ENCODE measurements around the gene PCBP1. TPM values are rescaled to one million over a fixed set of nuclear protein-coding genes. Genes with fewer than 3 reads are reported as not detected.
"Not testable (repeated sequence)": the region's sequence is repeated elsewhere in the genome, so short reads cannot be mapped to it uniquely, and the experiment has no call there.

PCBP1 gene
- polyA plus RNA-seq, 1 donor: 246 TPM

DNA sequence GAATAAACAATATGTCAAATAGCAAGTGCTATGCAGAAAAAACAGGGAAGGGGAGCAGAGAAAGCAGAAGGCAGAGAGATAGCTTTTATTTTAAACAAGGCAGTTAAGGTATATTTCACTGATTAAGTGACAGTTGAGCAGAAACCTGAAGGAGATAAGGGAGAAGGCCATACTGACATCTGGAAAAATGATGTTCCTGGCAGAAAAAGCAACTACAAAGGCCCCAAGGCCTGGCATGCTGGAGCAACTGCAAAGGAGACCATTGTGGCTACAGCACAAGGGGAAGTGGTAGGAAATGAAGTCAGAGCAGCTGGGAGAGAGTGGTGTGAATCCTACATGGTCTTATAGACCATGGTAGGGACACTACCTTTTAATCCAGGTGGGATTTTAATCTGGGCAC lies 8.9 kb upstream of the PCBP1 start:
- no peak for DNase-seq

GRCh38 chr2:70080610-70081200 lies 6.6 kb upstream of the PCBP1 start:
- DNase-seq: no peak

GRCh38 chr2:70081221-70081620 lies 6.1 kb upstream of the PCBP1 start:
- no peak for DNase-seq

DNA sequence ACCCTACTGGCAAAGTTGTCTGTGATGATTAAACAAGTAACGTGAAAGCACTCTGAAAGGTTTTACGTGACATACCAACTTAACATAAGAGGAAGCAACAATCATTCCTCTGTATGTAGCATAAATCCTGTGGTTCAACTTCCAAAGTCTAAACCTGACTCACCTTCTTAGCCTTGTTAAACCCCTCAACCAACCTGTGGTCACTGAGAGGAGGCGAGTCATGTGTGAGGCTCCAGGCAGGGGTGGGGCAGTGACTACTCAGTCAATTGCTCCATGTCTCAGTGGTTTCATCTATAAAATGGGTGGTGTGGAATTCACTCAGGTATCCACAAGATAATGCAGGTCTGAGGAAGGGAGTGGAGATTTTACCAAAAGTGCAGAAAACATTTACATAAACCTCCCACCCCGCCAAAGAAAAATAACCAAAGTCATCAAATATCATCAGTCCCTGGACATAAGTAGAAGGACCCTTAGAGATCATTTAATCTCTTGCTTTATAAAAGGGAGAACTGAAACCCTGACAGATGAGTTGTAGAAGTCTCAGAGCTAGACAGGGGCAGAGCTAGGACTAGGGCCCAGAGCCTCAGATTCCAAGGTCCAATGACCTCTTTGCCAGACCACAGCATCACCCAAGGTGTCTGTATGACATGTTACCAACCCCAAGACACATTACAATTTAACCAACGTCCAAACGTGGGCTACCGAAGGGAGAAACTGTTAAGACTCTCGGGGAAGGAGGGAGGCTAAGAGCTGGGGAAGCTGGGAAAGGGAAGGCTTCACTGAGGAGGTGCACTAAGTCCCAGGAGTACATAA lies 3.7 kb upstream of the PCBP1 start:
- no peak for DNase-seq

DNA sequence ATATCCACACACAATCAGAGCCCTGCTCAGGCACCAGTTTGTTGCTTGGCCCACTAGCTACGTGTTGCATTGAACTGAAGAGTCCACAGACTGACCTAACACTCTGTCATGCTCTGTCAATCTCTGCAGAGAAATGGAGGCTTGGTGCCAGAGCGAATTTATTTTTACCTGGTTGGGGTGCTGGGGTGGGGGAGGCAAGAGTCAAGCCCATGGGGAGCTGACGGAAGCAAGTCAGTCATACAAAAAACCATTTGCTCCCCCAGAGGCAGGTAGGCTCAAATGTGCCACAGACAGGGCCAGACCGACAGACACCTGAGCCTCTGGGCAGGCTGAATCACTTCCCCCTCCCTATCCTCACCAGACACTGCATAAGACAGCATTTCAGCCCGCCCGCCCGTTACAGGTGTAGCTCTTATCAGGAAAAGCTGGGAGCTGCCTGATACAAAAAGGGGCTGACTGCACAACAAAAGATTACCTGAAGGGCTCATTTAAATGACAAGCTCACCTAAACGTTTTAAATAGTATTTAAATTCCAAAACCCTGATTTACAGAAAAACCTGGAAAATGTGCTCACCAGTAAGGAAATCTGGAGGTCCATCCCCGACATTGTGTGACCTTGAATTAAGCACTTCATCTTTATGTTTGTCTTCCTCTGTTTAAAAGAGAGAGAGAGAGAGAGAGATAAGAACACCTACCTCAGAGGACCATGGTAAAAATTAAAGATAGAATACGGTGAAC lies 2.1 kb upstream of the PCBP1 start:
- DNase-seq: peak; percentile 30

DNA sequence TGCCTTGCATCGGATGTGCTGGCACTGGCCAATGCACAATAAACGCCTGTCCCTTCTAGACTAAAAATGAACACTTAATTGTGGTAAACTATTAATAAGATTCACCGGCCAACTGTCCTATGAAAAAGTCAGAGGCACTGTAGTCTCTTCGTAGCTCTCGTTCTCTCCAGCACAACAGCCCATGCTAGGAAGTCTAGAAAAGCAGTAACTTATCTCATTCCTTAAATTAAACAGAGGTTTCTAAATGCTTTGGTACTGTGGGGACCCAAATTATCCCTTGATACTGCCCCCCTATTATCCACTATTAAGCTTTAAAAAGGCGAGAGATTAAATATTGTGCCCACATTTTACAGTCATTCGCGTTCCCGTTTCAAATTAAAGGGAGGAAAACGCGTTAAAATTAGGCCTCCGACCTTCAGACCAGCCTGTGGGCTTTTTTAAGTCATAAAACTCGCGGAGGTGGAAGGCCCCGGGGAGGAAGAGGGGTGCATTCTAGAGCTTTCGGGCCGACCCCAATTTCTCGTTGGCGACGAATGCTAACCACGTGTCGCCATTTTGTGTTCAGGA lies 1.5 kb upstream of the PCBP1 start:
- no peak for DNase-seq

GRCh38 chr2:70086278-70086837 lies 919 bp upstream of the PCBP1 start:
- peak; percentile 72 for DNase-seq

DNA sequence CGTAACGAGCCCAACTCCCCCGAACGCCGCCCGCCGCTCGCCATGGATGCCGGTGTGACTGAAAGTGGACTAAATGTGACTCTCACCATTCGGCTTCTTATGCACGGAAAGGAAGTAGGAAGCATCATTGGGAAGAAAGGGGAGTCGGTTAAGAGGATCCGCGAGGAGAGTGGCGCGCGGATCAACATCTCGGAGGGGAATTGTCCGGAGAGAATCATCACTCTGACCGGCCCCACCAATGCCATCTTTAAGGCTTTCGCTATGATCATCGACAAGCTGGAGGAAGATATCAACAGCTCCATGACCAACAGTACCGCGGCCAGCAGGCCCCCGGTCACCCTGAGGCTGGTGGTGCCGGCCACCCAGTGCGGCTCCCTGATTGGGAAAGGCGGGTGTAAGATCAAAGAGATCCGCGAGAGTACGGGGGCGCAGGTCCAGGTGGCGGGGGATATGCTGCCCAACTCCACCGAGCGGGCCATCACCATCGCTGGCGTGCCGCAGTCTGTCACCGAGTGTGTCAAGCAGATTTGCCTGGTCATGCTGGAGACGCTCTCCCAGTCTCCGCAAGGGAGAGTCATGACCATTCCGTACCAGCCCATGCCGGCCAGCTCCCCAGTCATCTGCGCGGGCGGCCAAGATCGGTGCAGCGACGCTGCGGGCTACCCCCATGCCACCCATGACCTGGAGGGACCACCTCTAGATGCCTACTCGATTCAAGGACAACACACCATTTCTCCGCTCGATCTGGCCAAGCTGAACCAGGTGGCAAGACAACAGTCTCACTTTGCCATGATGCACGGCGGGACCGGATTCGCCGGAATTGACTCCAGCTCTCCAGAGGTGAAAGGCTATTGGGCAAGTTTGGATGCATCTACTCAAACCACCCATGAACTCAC lies 673 bp downstream of the PCBP1 start:
- no peak for DNase-seq

GRCh38 chr2:70088598-70089219 lies 1.4 kb downstream of the PCBP1 start:
- DNase-seq: no peak

DNA sequence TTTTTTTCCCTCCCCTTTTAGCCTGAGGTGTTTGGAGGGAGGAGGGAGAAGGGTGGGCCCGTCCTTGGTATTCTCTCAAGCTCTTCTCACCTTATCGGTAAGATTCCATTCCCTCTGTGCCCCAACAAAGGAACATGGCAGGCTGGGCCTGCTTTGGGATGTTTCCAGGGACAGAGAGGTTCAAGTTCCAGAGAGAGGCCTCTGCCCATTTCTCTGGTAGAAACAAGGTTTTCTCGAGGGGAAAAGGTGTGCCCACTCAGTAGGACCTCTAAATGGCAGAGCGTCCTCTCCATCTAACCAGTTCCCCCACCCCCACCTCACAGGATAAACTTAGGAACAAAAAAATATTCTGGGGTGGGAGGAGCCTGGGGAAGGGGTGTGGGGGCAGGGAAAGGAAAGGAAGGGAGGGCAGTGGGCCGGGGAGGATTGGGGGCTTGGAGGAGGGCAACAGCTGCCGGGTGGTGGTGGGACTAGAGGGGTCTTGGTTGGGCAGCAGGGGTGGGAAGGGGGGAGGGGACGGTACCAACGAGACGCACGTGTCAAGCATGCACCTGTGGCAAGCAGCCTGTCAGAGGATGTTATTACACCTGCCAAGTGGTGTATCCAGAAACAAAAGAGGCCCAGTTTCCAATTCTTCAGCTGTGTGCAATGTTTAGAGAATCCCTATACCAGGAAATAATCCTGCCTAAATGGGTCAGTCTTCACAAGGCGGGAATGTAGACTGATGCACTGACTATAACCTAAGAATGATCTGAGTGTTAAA lies 2.1 kb downstream of the PCBP1 start:
- no peak for DNase-seq

DNA sequence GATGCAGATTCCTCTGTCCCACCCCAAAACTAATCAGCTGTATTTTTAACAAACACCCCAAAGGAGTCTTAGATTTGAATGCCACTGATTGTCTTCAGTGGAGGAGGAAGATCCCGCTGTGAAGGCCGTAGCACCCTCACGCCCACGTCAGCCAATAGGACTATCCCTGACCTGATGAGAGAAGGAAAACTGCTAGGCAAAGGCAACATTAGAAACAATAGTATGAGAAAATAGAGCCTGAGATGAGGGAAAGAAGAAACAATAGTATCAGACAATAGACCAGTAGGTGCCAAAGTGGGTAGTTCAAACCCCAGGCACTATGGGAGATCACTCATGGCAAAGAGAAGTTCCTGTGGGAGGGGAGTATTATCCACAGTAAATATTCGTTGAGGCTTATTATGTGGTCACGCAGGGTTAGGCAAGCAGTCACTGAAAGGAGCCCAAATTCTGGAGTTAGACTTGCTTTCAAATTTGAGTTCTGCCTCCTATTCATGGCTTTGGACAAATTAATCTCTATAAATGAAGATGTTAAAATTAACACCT lies 2.8 kb downstream of the PCBP1 start:
- no peak for DNase-seq

DNA sequence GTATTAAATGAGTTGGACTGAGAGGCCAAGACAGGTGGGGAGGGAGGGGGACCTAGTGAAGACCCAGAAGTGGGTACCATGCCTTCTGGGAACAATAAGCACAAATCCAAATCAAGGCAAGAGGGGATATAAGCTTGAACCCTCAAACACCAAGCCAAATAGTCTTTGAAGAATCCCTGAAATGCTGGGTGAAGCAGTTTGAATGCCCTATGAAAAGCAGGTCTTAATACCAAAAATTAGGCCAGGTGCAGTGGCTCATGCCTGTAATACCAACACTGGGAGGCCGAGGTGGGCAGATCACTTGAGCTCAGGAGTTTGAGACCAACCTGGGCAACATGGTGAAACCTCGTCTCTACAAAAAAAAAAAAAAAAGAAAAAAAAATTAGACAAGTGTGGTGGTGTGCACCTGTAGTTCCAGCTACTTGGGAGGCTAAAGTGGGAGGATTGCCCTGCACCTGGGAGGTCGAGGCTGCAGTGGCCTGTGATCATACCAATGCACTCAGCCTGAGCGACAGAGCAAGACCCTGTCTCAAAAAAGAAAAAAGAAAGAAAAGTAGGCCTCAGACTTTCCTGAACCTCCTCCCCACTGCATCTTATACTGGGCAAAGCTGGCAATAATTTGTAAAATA lies 3.5 kb downstream of the PCBP1 start:
- no peak for DNase-seq

- DNase-seq: no peak
These were observed 4.1 kb downstream of the PCBP1 start for GRCh38 chr2:70091364-70091763.

- DNase-seq: no peak
These were observed 4.5 kb downstream of the PCBP1 start for GRCh38 chr2:70091816-70092215.

DNA sequence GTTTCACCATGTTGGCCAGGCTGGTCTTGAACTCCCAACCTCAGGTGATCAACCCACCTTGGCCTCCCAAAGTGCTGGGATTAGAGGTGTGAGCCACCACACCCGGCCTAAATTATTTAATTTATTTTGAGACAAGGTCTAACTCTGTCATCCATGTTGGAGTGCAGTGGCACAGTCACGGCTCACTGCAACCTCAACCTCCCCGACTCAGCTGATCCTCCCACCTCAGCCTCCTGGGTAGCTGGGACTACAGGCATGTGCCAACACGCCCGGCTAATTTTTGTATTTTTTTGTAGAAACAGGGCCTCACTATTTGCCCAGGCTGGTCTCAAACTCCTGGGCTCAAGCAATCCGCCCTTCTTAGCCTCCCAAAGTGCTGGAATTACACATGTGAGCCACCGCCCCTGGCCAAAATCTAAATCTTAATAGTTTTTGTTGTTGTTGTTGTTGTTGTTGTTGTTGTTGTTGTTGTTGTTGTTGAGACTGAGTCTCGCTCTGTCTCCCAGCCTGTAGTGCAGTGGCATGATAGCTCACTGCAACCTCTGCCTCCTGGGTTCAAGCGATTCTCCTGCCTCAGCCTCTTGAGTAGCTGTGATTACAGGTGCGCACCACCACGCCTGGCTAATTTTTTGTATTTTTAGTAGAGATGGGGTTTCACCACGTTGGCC lies 5.4 kb downstream of the PCBP1 start:
- DNase-seq: not testable (repeated sequence)

DNA sequence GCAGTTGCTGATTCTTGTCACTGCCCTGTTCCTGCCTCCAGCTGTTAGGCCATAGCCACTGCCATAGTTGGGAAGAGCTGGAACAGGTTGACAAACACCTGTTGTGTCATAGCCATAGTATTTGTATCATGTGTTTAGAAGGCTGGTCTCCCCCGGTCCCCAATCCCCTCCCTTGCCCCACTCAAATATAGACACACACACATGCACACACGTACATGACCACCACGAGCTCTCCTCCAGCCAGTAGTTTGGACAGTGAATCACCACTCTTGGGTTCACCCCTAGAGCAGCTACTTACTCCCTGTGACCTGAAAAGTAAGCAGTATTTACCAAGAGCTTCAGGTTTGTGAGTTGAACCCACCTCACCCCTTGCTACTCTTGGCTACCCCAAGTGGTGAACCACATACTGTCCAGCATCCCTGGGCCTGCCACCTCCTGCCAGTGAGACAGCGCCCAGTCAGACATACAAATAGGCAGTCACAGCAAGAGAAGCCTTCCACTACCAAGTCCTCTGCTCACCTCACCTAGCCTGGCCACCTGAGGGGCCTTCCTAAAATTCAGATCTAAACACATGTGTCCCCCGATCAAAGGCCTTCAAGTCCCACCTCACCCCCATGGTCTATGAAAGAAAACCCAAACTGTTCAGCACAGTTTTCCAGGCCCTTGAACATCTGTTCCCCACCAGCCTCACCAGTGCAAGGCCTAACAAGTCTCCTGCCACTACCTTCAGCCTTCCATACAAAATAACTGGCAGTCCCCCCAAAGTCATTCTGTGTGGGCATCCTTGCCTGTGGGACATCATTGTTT lies 7.1 kb downstream of the PCBP1 start:
- DNase-seq: no peak

GRCh38 chr2:70094978-70095719 lies 7.9 kb downstream of the PCBP1 start:
- DNase-seq: no peak
